ENCODE measurements around the gene GPR6.

GPR6 gene

GRCh38 chr6:109999740-110000139 lies 21.6 kb downstream of the GPR6 start:
- DNase-seq (ENCODE audit: low read depth), result no peak

GRCh38 chr6:110002676-110003075 lies 24.6 kb downstream of the GPR6 start:
- no peak for DNase-seq (ENCODE audit: low read depth)

- DNase-seq (ENCODE audit: low read depth), result no peak
Observed at GRCh38 chr6:110013386-110013785, 35.3 kb downstream of the GPR6 start.

GRCh38 chr6:110015206-110015605 lies 37.1 kb downstream of the GPR6 start:
- no peak for DNase-seq (ENCODE audit: low read depth)

GRCh38 chr6:110017306-110017705 lies 39.2 kb downstream of the GPR6 start:
- DNase-seq (ENCODE audit: low read depth), result no peak

GRCh38 chr6:110017946-110018345 lies 39.8 kb downstream of the GPR6 start:
- DNase-seq (ENCODE audit: low read depth), result no peak

GRCh38 chr6:110018486-110018885 lies 40.4 kb downstream of the GPR6 start:
- no peak for DNase-seq (ENCODE audit: low read depth)

GRCh38 chr6:110020888-110021287 lies 42.8 kb downstream of the GPR6 start:
- DNase-seq (ENCODE audit: low read depth), result no peak

GRCh38 chr6:110029144-110029543 lies 51.0 kb downstream of the GPR6 start:
- DNase-seq (ENCODE audit: low read depth), result no peak

Measured in non-pigmented ciliary epithelial cell (primary cell).